Measurements from ENCODE around the gene RARG.
"Not testable (repeated sequence)": the region's sequence is repeated elsewhere in the genome, so short reads cannot be mapped to it uniquely, and the experiment has no call there.

The RARG gene

GRCh38 chr12:53208435-53208834 is 23.6 kb downstream of the RARG start:
- DNase-seq (ENCODE audit: low read depth in 2 of 2), result no peak

DNA sequence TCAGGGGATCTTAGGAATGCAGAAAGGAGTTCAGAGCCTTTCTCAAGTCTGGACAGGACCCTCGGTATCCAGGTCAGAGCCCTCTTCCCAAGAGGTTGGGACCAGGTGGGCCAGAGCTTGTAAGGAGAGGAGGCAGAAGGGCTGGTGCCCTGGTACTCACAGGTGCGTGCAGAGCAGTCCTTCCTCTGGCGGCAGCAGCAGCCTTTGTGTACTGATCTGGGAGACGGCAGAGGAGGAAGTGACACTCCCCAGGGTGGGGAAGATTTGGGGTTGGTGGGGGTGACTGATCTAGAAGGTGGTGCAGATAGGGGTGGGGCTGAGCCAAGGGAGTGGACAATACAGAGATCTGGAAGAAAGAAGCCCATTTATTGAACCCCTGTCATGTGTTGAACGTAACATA is 25.0 kb downstream of the RARG start, which contains the start of gene ITGB7:
ITGB7 (minus strand) TSS at position 210 of the 400 bp plus-strand sequence. CDS start 6,808 bp downstream, outside the sequence.
- peak in 1 of 2 donors; percentile 57 for DNase-seq (ENCODE audit: low read depth in 2 of 2)

DNA sequence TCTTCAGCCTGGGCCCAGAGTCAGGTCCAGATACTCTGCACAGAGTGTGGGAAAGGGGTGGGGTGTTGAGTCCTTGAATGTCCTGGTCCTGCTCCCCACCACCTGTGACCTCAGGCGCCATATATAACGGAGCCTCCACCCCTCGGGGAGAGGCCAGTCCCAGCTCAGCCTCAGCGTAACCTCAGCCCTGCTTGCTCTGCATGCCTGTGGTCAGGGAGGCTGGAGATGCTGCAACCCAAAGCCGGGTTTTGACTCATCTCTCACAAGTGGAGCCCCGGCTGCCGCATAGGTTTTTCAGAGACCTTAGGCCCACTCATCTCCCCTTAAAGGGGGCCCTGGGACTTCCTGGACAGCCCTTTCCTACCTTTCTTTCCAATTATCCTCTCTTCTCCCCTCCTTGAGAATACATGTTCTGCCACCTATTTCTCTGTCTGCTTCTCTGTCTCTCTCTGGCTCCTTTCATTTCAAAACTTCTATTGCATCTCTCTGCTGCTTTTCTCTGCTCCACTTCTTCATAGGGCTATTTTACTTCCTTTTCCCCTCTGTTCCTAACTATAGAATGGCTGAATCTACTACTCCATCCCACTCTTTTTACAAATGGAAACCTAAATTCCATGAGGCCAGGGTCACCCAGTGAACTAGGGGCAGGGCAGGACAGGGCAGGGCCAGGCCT is 26.1 kb downstream of the RARG start:
- DNase-seq (ENCODE audit: low read depth in 2 of 2), result peak; percentile 64 to 72

GRCh38 chr12:53204351-53204750 is 27.7 kb downstream of the RARG start:
- no peak for DNase-seq (ENCODE audit: low read depth in 2 of 2)

DNA sequence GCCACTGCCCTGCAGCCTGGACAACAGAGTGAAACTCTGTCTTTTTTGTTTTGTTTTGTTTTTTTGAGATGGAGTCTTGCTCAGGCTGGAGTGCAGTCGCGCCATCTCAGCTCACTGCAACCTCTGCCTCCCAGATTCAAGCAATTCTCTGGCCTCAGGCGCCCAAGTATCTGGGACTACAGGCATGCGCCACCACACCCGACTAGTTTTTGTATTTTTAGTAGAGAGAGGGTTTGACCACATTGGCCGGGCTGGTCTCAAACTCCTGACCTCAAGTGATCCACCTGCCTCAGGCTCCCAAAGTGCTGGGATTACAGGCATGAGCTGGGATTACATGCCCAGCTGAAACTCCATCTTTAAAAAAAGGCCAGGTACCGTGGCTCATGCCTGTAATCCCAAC is 29.7 kb downstream of the RARG start:
- DNase-seq (ENCODE audit: low read depth in 2 of 2), result not testable (repeated sequence)

DNA sequence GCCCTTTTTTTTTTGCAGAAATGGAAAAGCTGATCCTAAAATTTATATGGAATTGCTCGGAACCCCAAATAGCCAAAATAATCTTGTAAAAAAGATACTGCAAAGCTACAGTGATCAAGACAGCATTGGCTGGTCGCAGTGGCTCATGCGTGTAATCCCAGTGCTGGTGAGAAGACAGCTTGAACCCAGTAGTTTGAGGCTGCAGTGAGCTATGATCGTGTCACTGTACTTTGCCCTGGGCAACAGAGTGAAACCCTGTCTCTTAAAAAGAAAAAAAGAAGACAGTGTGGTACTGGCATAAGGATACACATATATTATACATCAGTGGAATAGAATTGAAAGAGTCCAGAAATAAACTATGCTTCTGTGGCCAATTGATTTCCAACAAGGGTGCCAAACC is 30.4 kb downstream of the RARG start:
- DNase-seq (ENCODE audit: low read depth in 2 of 2), result no peak

DNA sequence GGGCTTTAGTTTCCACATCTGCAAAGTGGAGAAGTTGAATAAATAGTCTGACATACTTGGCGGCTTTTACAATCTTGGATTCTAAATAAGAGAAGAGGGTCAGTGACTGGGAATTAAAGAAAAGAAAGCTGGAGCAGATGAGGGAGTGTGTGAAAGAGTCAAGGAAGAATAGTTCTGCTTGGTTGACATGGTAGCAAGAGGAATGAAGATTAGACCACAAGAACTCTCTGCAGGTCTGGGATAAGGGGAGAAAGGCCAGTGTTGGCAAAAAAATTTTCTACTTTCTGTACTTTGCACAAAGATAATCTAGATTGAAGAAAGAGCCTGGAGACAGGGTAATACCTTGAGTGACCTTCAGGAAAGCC is 30.9 kb downstream of the RARG start:
- DNase-seq (ENCODE audit: low read depth in 2 of 2), result no peak

DNA sequence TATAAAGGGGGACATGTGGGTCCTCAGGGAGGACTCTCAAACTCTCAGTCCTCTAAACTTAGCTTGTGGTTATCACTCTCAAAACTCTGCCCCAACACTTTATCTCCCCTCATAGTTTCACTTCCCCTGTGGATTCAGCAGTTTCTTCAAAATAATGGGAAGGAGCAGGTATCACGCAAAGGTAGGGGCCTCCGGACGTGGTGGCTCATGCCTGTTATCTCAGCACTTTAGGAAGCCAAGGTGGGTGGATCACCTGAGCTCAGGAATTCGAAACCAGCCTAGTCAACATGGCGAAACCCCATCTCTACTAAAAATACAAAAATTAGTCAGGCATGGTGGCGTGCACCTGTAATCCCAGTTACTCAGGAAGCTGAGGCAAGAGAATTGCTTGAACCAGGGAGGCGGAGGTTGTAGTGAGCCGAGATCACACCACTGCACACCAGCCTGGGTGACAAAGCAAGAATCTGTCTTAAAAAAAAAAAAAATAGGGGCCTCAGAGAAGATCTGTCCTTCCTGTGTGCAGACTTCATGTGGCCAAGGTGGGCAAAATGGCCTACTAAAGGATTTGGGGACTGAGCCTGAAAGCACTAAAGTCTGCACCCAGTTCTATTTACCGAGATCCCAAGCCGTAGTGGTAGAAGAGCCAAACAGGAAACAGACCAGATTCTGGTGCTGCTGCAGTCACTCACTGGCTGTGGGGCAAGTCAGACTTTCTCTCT is 31.4 kb downstream of the RARG start:
- peak in 1 of 2 donors; percentile 44 for DNase-seq (ENCODE audit: low read depth in 2 of 2)

GRCh38 chr12:53200107-53200457 is 31.9 kb downstream of the RARG start:
- DNase-seq (ENCODE audit: low read depth in 2 of 2), result no peak

DNA sequence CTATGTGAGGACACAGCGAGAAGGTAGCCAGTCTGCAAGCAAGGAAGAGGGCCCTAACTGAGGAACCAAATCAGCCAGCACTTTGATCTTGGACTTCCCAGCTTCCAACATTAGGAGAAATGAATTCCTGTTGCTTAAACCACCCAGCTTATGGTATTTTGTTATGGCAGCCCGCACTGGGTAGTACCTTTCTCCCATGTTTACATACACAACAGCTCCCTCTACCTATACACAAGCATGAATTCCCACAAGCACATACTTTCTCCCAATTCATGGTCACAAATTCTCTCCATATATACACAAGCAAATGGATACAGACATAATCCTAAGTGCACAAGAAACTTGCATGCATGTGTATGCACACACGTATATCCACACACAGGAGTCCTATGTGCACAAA is 32.3 kb downstream of the RARG start:
- DNase-seq (ENCODE audit: low read depth in 2 of 2), result no peak

DNA sequence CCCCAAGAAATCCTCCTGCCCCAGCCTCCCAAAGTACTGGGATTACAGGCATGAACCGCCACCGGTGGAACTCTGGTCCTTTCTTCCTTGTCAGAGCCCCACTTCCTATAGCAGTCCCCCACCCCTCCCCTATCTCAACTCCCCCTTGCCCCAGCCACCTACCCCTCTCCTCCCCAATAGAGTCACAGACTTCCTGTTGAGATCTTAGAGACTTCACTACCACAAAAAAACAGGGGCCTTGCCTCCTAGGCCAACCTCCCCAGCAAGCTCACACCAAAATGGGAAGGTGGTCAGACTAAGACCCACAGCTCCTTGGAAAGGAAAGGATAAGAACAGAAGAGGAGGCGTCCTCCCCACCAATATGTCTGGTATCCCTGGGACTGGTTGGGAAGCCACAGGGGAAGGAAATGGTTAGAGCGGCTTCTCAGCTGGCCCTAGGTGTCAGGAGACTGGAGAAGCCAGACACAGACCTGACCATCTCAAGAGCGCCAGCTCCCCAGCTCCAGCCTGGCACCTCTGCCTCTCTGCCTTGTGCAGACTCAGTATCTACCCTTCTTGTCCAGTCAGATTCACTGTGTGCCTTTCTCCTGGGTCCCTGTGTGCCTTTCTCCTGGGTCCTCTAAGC is 33.4 kb downstream of the RARG start:
- no peak for DNase-seq (ENCODE audit: low read depth in 2 of 2)

DNA sequence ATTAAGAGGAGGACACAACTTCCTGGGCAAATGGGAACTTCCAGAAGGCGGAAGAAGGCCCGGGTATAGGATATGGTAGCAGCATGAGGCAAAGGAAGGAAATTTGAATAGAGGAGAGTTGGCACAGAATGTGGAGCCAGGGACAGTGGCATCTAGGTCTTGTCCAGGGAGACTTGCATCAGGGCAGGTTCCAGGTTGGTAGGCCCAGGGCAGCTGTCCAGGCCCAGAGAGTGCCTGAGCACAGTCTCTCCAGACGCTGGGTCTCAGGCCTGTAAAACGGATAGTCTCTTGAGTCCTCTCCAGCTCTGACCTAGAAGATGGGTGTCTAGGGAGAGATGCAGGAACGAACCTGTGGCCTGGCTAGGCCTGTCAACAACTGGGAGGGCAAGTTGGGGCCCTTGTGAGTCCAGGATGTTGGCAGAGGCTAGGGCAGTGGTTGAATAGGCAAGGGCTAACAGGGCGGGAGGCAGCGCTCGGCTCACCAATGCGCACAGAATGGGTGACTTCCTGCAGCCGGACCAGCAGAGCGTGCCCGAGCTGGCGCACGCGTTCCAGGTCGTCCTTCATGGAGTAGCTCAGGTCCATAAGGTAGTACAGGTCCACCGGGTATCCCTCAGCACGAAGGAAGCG is 34.9 kb downstream of the RARG start:
- no peak for DNase-seq (ENCODE audit: low read depth in 2 of 2)

GRCh38 chr12:53196486-53196885 is 35.5 kb downstream of the RARG start:
- no peak for DNase-seq (ENCODE audit: low read depth in 2 of 2)

DNA sequence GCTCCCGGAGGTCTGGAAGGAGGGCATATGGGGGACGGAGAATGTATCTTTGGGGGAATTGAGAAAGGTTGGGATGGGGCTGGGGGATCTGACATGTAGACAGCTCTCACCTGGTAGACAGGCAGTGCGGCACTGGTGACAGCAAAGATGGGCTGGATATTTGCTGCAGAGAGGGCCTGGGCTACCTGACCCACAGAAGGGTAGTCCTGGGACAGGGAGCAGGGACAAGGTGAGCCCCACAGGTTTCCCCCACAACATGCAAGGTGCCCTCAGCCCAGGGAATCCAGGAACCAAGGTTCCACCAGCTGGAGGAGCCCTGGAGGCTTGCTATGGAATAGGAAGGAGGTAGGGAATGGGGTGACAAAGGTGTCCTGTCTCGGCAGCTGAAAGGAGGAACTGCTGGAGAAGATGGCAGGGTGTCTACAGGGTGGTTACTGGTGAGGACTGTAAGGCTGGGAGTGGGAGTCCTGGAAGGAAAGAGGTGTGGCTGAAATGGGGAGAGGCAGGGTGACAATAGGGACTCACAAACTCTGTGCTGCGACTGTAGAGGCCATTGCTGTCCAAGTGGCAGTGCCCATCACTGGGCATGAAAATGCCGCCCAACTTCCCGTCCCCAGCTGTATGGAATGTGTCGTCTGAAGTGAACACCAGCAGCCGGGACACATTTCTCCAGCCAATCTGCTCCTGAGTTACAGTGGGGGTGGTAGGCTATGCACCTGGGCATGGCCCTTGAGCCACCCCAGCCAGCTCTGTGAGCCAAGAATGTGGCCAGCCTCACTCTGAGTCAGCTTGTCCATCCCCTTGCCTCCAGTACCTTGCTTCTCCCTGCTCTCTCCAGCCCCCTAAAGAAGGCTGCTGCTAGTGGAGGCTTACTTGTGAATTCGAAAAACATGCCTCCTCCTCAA is 36.2 kb downstream of the RARG start:
- no peak for DNase-seq (ENCODE audit: low read depth in 2 of 2)

- no peak for DNase-seq (ENCODE audit: low read depth in 2 of 2)
These were observed 37.0 kb downstream of the RARG start for GRCh38 chr12:53194973-53195372.

DNA sequence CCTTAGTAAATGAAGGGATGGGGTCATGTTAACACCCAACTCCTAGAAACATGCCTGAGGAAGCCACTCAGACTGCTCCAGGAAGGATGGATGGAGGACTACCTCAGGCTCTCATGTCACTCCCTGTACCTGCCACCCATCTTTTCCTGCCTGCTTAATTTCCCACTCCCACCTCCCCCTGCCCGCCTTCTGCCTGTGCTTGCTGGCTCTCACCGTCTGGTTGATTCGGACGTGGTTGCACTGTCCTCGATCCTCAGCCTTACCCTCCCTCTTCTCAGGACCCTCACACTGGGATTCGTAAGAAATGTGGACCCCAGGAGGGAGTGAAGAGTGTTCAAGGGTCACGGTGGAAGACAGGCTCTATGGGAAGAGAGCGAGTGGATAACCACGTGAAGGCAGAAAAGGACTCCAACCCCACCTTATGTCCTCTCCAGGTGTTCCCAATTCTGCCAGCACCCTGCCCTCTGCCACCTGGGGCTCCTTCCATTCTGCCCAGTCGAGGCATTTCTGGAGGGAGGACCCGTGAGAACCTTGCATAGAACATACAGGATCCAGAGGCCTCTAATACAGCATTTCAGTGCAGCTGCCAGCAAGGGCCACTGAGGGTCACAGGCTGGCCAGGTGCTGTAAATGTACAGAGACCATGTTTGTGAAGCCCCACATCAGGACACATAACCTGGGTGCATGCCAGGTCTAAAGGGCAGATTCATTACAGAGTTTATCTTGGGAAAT is 37.9 kb downstream of the RARG start:
- DNase-seq (ENCODE audit: low read depth in 2 of 2), result no peak

- no peak for DNase-seq (ENCODE audit: low read depth in 2 of 2)
These were observed 39.0 kb downstream of the RARG start for GRCh38 chr12:53193040-53193439.

- no peak for DNase-seq (ENCODE audit: low read depth in 2 of 2)
These were observed 39.4 kb downstream of the RARG start for GRCh38 chr12:53192531-53193021.

DNA sequence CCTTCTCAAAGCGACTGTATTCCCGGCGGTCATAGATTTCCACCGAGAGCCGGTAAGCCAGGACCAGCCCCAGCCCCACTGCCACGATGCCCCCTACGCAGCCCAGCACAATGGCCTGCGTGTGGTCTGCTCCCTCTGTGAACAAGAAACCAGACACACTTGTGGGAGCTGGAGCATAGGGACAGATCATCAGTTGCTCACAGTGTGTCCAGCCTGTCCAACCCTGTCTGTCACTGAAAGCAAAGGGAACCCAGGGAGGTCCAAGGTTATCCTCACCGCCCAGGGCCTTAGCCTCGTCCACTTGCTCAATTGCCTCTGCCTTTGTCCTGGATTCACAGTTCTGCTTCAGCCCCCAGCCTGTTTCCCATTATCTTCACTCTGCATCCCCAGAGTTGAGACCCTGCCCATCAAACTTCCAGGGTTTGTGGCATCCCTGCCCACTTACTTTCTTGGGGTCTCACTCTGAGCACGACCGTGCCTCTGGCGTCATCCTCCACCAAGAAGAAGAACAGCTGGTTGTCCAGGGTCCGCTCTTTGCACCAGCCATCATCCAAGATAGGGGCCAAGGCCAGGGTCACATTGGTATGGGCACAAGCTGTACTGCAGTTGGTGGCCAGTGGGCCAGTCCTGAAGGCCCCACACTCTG is 40.0 kb downstream of the RARG start:
- no peak for DNase-seq (ENCODE audit: low read depth in 2 of 2)
